GM19099 (cell line): ENCODE results near the gene COG2.

ENCODE experiments used
- POLR2A ChIP-seq: IDR thresholded peaks from 3 replicates; pipeline ENCODE4 v1.6.1; 2011; ENCODE audit warnings: low read depth; ENCODE audit not compliant: insufficient read length; ENCODE audit errors: extremely low read depth

The COG2 gene, protein sequence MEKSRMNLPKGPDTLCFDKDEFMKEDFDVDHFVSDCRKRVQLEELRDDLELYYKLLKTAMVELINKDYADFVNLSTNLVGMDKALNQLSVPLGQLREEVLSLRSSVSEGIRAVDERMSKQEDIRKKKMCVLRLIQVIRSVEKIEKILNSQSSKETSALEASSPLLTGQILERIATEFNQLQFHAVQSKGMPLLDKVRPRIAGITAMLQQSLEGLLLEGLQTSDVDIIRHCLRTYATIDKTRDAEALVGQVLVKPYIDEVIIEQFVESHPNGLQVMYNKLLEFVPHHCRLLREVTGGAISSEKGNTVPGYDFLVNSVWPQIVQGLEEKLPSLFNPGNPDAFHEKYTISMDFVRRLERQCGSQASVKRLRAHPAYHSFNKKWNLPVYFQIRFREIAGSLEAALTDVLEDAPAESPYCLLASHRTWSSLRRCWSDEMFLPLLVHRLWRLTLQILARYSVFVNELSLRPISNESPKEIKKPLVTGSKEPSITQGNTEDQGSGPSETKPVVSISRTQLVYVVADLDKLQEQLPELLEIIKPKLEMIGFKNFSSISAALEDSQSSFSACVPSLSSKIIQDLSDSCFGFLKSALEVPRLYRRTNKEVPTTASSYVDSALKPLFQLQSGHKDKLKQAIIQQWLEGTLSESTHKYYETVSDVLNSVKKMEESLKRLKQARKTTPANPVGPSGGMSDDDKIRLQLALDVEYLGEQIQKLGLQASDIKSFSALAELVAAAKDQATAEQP

DNA sequence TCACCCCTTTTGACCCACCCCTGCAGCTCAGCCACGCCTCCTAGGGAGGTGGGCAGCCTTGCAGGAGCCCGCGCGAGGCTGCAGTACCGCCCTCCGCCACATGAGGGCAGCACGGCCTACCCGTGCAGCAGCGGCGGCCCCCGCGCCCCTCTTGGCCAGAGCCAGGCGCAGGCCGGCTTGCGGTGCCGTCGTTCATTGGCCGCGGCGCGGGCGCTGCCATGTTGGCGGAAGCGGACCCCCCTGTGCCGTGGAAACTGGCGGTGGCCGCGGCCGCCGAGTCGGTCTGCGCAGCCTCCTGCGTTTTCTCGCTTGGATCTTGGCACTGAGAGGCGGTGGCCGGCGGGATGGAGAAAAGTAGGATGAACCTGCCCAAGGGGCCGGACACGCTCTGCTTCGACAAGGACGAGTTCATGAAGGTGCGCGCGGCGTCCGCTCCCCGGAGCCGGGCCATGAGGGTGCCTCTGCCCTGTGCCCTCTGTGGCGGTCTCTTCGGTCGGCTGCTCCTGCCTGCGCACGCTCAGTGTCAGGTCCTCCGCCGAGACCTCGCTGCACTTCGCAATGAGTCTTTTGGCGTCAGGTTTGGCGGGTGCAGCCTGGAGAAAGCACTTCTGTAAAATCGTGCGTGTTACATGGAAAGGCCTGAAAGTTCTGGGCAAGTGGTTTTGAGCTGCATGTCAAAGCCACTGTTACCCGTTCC is at the start of gene COG2:
Gene COG2, plus strand, starts transcription at position 219 of the 697 bp plus-strand sequence. Its CDS starts 126 bp downstream, at position 345.
- TF ChIP-seq POLR2A = peak; percentile 89

DNA sequence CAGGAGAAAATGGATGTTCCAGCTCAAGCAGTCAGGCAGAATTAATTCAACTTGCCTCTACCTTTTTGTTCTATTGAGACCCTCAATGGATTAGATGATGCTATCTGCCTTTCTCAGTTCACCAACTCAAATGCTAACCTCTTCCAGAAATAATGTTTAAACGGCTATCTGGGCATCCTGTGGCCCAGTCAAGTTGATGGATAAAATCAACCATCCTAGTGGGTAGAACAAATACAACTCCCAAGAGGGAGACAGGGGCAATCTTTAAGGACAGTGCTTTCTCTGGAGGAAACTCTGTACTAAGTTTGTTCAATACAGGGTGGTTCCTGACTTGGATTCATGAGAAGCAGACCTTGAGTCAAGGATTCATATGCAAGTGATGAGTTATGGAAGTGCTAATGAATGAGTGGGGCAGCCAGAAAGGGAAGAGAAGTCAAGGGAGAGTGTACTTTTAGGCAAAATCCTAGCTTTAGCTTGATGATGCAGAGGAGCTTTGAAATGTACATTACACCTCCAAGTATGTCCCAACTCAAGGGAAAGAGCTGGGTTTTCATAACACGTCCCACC is 49.4 kb upstream of the COG2 start:
- TF ChIP-seq POLR2A = no peak

DNA sequence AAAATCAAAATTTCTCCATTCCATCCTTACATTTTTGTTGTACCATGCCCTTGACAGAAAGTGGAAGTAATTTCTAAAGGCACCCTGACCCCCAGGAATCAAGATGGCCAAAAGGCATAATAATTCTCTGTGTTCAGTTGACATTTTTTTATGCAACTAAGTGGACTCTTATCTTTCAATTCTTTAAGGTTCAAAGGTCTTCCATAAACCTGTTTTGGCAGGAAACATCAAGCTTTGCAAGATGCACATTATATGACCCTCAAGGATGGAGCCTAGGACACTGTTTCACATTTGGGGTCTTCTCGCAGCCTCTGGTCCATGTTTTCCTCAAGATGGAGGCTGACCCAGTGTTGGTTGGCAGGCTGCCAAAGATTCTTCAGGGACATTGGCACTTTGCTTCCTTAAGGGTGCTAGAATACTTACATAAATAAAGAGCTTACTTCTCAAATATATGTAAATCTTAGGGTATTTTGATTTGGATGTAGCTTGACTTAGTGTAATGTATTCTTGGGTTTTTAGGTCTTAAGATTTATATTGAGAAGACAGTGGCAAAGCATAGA is 48.0 kb upstream of the COG2 start:
- no peak for TF ChIP-seq POLR2A

DNA sequence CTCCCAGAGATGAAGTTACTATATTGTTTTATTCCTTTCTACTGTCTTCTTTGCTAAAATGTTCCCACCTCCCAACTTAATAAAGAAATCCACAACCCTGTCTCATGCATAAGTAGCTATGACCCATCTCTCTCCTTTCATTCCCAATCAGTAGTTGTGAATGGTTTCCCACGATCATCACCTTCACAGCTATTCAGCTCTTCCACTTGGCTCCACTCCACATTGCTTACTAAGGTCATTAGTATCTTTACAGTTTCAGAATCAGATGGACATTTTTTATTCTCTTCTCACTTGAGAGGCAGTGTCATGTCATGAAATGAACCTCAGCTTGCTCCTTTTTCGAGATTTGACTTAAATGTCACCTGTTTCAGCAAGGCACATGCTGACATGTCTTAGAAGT is 47.1 kb upstream of the COG2 start:
- no peak for TF ChIP-seq POLR2A

DNA sequence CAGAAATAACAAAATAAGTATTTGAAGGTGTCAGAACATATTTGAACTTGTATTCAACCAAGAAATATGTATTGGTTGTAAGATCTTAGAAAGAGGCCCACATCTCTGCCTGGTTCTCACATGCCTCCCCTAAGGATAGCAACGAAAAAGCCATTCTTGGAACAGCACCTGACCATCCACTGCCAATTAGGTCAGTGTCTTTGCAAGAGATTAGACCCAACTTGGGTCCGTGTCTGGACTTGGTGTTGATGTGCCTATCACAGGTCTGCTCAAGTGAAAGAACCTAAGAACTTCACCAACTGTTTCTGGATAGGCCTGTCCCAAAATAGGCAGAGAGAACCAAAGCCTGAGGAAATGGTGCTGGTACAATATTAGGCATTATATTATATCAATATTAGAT is 46.0 kb upstream of the COG2 start:
- TF ChIP-seq POLR2A = no peak

DNA sequence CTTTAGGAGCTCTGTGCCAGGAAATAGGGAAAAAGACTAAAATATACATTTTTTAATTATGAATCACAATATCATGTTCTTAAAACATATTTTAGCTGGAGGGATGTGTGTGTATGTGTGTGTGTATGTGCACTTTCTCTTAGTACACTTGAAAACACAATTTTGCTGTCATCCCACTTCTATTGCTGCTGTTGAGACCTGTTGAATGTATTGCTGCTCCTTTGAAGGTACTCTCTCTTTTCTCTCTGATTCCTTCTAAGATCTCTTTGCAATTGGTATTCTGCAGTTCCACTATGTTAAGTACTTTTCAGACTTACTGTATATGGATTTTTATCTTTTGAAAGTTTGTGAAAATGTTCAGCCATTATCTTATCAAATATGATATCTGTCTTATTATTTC is 43.5 kb upstream of the COG2 start:
- no peak for TF ChIP-seq POLR2A

DNA sequence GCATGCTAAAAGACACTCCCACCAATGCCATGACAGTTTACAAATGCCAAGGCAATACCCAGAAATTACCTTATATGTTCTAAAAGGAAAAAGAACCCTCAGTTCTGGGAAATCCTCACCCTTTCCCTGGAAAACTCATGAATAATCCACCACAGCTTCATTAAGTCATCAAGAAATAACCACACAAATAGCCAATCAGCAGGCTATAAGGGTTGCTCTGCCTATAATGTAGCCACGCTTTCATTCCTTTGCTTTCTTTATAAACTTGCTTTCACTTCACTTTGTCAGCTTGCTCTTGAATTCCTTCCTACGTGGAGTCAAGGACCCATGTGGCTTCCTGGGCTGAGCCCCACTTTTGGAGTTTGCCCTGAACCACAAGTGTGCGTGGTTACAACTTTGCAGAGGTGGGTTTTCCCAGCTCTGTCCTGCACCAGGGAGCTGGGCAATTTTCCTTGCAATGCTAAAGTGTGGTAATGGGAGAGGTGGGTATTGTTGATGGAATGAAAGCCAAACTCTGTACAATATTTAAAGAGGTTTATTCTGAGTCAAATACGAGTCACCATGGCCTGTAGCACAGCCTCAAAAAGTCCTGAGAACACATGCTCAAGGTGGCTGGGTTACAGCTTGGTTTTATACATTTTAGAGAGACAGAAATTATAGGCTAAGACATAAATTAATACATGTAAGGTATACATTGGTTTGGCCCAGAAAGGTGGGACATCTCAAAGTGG is 42.2 kb upstream of the COG2 start:
- TF ChIP-seq POLR2A = no peak

DNA sequence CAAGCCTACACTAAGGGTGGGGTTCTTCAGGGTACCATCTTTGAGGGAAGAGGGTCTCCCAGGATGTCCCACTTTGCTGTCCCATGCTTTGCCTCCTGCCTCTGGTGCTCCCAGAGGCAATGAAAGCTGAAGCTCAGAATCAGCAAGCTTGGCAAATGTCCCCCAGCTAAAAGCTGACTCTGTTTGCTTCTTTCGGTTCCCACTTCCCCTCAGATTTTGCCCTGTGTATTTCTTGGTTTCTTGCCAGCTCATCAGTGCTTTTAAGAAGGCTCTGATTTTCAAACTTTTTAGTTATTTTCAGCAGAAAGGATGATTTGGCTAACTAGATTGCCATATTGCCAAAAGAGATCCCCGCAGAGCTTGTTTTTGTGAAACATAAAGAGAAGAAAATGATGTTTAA is 33.1 kb upstream of the COG2 start:
- no peak for TF ChIP-seq POLR2A

DNA sequence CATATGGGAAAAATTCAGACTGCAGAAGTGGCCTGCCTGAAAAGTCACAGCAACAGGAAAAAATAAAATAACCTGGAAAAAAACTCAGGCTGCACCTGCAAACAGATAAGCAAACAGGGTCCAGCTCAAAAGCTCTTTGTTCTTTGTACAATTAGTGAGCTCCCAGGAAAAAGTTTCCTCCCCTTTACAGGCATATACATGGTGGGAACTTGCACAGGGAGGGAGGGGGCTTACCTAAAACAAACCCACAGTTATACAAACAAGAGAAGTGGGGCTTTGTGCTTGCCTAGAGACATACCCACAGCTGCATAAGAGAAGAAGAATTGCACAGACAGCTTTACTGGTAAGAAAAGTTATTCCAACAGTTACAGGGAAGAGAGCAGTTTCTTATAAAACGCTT is 31.7 kb upstream of the COG2 start:
- TF ChIP-seq POLR2A = no peak

DNA sequence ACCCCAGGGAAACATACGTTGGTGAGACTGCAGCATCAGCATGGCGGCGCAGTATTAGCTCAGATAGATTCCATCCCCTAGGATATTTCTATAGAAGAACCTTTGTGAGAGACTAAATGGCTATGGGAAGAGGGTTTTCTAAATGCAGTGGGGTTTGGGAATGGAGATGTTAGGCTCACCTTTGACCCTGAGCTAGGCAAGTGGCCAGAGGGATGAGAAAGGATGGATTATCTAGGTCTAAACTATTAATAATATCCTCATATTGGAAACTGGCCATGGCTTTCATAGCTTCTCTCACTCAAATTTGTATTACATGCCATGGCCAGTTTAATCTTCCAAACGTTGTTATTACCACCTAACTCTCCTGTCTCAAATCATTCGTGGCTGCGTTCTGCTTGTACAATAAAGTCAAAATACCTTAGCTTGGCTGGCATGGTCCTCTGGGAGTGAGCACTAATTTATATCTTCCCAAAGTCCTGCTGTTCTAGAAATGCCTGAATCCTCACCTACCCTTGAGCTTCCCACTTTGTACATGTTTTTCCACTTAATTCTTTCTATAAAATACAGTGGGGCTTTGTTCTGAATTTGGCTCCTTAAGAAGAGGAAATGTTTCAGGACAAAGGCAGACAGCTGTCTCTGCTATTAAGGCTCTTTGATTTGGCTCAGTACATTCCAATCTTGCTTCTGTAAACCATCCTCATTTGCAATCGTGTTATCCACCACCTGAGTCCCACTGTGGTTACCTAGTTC is 31.0 kb upstream of the COG2 start:
- no peak for TF ChIP-seq POLR2A

DNA sequence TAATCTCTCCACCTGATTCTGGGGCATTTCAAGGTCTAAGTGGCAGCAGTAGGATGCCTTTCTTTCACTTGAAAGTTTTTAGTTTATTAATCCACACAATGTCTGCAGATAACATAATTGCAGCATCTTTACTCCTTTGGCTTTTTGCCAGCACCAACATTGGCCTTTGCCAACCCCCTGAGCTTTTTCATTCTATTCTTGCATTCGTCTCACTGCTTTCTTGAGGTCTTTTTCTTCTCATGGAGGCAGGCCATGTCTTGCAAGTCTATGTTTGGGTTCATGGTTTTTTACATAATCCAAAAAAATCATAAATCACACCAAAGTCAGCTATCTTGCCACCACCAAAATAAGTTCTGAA is 30.4 kb upstream of the COG2 start:
- no peak for TF ChIP-seq POLR2A

DNA sequence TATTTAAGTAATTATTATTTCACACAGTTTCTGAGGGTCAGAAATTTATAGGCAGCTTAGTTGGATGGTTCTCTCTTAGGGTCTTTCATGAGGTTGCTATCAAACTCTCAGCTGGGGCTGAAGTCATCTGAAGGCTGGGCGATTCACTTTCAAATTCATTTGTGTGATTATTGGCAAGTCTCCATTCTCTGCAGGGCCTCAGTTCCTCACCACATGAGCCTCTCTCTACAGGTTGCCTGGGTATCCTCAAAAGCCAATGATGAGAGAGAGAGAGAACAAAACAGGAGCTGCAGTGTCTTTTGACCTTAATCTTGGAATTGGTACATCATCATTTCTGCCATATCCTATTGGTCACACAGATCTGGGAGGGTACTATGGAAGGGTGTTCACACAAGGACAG is 29.6 kb upstream of the COG2 start:
- no peak for TF ChIP-seq POLR2A

DNA sequence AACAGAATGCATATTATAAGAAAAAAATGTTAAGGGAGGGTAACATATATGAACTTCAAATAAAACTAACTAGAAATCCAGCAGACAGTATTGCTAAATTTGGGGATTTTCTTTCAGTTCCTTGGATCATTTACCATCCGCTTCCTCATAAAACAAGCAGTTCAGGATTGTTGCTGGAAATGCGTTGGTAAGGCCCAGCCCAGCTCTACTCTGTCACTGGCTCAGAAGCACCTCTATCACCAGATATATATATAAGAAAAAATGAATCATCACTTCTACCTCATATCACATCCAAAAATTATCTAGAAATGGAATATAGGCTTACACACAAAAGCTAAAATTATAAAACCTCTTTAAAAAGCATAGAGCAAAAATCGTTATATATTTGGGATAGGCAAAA is 28.2 kb upstream of the COG2 start:
- no peak for TF ChIP-seq POLR2A

DNA sequence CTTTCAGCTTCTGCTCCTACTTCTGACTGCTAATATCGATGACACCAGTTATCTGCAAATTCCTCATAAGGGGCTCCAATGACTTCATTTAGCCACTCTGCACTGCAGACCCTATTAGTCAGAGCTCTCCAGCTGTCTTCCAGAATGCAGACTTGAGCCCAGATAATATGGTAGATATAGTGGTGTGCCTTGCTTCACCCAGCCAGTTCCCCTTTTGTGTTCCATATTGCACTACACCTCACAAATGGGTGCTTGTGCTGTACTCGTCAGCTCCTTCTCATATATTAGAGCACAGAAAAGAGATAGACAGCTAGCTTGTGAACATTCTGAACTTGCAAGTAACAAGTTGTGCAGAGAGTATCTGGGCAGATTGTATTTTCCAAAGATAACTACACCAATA is 23.7 kb upstream of the COG2 start:
- no peak for TF ChIP-seq POLR2A
